RWPE2 (cell line): ENCODE results near the gene SLC30A3.
"Not testable (repeated sequence)": the region's sequence is repeated elsewhere in the genome, so short reads cannot be mapped to it uniquely, and the experiment has no call there.

Experiments used
- ATAC-seq: fragments of 200-7000 bp; cut with Tn5 transposase; 3 replicates; pipeline ENCODE4 v1.9.1; 2021; ENCODE audit warnings: low read depth
- DNase-seq: peaks from one replicate; pipeline ENCODE4 v3.0.0-alpha.2; 2020; ENCODE audit warnings: low spot score
- H3K27ac ChIP-seq: fragments of 450-650 bp; 2 replicates; pipeline ENCODE4 v1.5.1; 2017; ENCODE audit warnings: mild to moderate bottlenecking; ENCODE audit not compliant: poor library complexity, severe bottlenecking
- H3K27me3 ChIP-seq: fragments of 250-450 bp; sonication (Bioruptor Pico); 2 replicates; pipeline ENCODE4 v1.5.1; 2021; ENCODE audit warnings: mild to moderate bottlenecking, moderate library complexity; ENCODE audit not compliant: insufficient read depth, poor library complexity, severe bottlenecking
- H3K36me3 ChIP-seq: fragments of 250-450 bp; sonication (Bioruptor Pico); 2 replicates; pipeline ENCODE4 v1.5.1; 2020; ENCODE audit warnings: low read depth, mild to moderate bottlenecking, moderate library complexity
- H3K4me1 ChIP-seq: fragments of 250-450 bp; sonication (Bioruptor Pico); 2 replicates; pipeline ENCODE4 v1.5.1; 2021; ENCODE audit warnings: mild to moderate bottlenecking, moderate library complexity; ENCODE audit not compliant: insufficient read depth, poor library complexity, severe bottlenecking
- H3K4me3 ChIP-seq: fragments of 250-450 bp; sonication (Bioruptor Pico); 2 replicates; pipeline ENCODE4 v1.5.1; 2021; ENCODE audit warnings: mild to moderate bottlenecking, moderate library complexity; ENCODE audit not compliant: severe bottlenecking
- H3K9me3 ChIP-seq: fragments of 250-450 bp; sonication (Bioruptor Pico); 2 replicates; pipeline ENCODE4 v1.5.1; 2021; ENCODE audit warnings: mild to moderate bottlenecking, moderate library complexity; ENCODE audit not compliant: severe bottlenecking
- CTCF ChIP-seq: fragments of 450-650 bp; IDR thresholded peaks from one replicate; pipeline ENCODE4 v1.5.1; 2017; ENCODE audit warnings: mild to moderate bottlenecking, moderate library complexity; ENCODE audit not compliant: poor library complexity, severe bottlenecking

The SLC30A3 gene

GRCh38 chr2:27304488-27305240 lies 41.8 kb upstream of the SLC30A3 start:
- TF ChIP-seq CTCF = no peak

GRCh38 chr2:27303093-27304025 lies 40.5 kb upstream of the SLC30A3 start:
- Histone ChIP-seq H3K36me3 (no peaks in the 10 kb centered on the region), H3K27me3 (peaks cover 39% of the 10 kb centered on the region), H3K9me3 (no peaks in the 10 kb centered on the region), H3K4me3 (no peak overlapping the region), H3K4me1 (no peaks in the 10 kb centered on the region), H3K27ac (no peak overlapping the region)
- TF ChIP-seq CTCF = peak; percentile 95
- DNase-seq (no peak), ATAC-seq (peak; percentile 22; the same call in 1 of the 3 replicates)

More at GRCh38 chr2:27304488-27305240, 41.8 kb upstream of the SLC30A3 start:
- H3K27ac ChIP-seq = no peak overlapping the region
- peaks cover 46% of the 10 kb centered on the region for H3K27me3 ChIP-seq
- ATAC-seq = no peak
- no peak for DNase-seq
- H3K4me3 ChIP-seq = no peak overlapping the region
- H3K9me3 ChIP-seq = no peaks in the 10 kb centered on the region
- no peaks in the 10 kb centered on the region for H3K4me1 ChIP-seq
- no peaks in the 10 kb centered on the region for H3K36me3 ChIP-seq

GRCh38 chr2:27300606-27301005 lies 37.8 kb upstream of the SLC30A3 start:
- DNase-seq, H3K4me1 ChIP-seq, ATAC-seq, H3K4me3 ChIP-seq, H3K36me3 ChIP-seq, H3K27ac ChIP-seq, H3K9me3 ChIP-seq: not testable (repeated sequence)
- peaks cover 12% of the 10 kb centered on the region for H3K27me3 ChIP-seq

- H3K27ac ChIP-seq = no peak overlapping the region
- no peaks in the 10 kb centered on the region for H3K9me3 ChIP-seq
- H3K36me3 ChIP-seq = no peaks in the 10 kb centered on the region
- ATAC-seq (no peak), DNase-seq (no peak)
- no peak for TF ChIP-seq CTCF
- H3K4me1 ChIP-seq = peaks cover 4% of the 10 kb centered on the region
- H3K27me3 ChIP-seq = no peaks in the 10 kb centered on the region
- no peak overlapping the region for H3K4me3 ChIP-seq
Measured at GRCh38 chr2:27298391-27299080, 35.7 kb upstream of the SLC30A3 start.

GRCh38 chr2:27297195-27297594 lies 34.3 kb upstream of the SLC30A3 start:
- ATAC-seq (no peak), DNase-seq (no peak)
- Histone ChIP-seq H3K4me1 (peaks cover 12% of the 10 kb centered on the region), H3K27me3 (no peaks in the 10 kb centered on the region), H3K27ac (no peak overlapping the region), H3K9me3 (no peaks in the 10 kb centered on the region), H3K4me3 (no peak overlapping the region), H3K36me3 (no peaks in the 10 kb centered on the region)
- no peak for TF ChIP-seq CTCF
